ENCODE results near the gene SMIM23.
"Not testable (repeated sequence)": the region's sequence is repeated elsewhere in the genome, so short reads cannot be mapped to it uniquely, and the experiment has no call there.

SMIM23 gene

DNA sequence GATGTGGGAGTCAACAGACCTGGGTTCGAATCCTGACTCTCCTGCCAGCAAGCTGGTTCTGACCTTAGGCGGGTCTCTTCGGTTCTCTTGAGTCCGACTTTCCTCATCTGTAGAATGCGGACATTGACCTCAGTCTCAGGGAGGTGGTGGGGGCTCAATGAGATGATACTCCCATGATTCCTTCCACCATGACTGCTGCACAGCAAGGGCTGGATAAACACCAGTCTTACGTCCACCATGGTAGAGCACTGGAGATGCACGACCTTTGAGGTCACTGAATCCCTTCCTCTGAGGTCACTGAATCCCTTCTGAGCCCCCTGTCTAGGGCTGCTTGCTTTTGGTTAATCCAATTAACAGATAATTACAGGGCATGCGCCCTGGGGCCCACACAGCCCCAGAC is 12.5 kb upstream of the SMIM23 start:
- no peak for DNase-seq (ENCODE audit: low read depth in 2 of 2, low spot score in 1 of 2)

GRCh38 chr5:171774418-171774817 is 11.2 kb upstream of the SMIM23 start:
- DNase-seq (ENCODE audit: low read depth in 2 of 2, low spot score in 1 of 2) = no peak

DNA sequence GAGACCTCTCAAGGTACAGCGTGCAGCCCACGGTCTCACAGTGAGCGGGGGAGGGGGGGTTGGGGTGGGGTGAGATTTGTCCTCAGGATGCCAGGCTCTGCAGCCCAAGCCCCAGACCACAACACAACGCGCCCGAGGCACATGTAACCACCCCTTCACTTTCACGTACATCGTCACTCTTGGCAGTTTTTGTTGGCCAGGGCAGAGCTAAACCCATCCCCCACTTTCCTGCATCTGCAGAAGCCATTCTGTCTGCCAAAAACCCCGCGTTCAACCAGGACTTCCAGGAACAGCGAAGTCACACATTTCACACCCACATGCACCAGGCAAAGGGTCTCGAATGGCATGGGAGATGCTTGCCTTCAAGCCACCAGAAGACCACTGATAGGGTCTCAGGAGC is 9.4 kb upstream of the SMIM23 start:
- no peak for DNase-seq (ENCODE audit: low read depth in 2 of 2, low spot score in 1 of 2)

DNA sequence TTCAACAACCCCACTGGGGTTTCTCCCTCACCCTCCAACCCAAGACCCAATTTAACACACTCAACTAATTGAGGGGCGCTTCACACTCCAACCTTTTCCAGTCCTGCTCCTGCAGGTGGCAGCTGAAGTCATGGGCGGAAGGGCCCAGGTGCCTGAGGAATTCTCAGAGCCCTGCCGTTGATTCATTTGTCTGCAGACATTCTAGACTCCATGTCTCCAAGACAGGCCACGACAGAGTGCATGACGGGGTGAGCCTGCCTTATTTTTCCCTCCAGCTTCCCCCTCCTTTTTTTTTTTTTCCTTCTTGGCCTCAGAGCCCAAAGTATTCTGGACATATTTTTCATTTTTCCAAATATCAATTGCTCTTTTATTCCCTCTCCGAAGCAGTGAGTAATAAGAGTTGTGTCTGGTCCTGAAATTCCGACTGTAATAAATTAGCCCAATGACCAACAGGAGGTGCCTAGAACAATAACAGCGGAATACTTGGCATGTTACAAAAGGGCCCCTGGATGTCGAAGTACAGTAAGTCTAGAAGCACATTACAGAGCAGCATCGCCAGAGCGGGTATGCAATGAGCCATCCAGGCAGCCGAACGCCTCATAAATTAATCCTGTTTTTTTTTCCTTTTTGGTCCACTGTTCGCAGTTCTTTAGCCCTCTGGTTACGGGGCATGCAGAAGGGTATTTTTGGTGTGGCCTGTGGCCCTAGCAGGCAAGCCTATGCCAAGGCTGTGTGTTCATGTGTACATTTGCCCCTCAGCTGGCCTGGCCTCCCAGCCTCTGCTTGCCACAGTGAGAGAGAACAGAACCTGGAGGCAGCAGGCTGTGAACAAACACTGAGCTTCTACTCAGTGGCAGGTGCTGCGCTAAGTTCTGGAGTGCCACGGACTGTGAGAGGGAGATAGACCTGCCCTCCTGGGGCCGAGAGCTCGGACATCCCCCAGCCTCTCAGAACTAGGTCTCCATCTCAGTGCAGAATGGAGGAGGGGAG is 8.6 kb upstream of the SMIM23 start:
- no peak for DNase-seq (ENCODE audit: low read depth in 2 of 2, low spot score in 1 of 2)

- not testable (repeated sequence) for DNase-seq (ENCODE audit: low read depth in 2 of 2, low spot score in 1 of 2)
Measured at GRCh38 chr5:171781744-171782143, 3.9 kb upstream of the SMIM23 start.

DNA sequence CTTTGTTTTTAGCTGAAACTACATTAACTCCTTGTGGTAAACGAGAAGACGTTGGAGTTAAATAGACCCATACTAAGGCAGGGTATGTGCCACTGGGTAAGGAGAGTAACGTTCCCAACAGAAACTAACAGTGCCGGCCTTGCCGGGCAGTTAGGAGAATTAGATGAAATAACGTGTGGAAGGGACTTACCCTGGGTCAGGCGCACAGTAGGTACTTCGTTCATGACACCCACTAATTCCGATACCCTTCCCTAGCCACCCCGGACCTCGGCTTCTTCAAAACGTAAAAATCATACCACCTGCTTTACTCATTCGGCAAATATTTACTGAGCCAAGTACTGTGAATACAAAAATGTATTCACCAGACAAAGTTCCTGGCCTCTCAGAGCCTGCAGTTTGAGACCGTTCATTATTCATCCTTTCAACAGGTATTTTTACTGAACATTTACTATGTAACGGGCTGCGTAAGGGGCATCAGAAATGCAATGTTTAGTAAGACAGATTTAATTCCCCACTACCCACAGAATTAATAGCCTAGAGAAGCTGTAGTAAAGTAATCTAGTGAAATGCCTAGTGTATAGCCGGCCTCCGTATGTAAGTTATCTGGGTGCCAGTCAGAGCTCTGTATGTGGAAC is 3.2 kb upstream of the SMIM23 start:
- DNase-seq (ENCODE audit: low read depth in 2 of 2, low spot score in 1 of 2) = no peak

DNA sequence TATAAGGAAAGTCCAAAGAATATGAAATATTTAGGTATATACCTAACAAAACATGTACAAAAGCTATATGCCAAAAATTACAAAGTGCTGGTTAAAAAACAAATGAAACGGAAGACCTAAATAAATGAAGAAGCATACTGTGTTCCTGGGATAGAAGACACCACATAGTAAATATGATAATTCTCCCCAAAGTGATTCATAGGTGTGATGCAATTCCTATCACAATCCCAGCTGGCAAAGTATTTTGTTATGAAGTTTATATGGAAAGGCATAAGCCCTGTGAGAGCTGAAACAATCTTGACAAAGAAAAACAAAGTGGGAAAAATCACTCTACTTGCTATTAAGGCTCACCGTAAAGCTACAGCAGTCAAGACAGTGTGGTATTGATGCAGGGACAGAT is 2.6 kb upstream of the SMIM23 start:
- DNase-seq (ENCODE audit: low read depth in 2 of 2, low spot score in 1 of 2) = no peak

GRCh38 chr5:171789353-171789752 is 3.7 kb downstream of the SMIM23 start:
- no peak for DNase-seq (ENCODE audit: low read depth in 2 of 2, low spot score in 1 of 2)

- DNase-seq (ENCODE audit: low read depth in 2 of 2, low spot score in 1 of 2) = no peak
Measured at GRCh38 chr5:171790408-171790807, 4.8 kb downstream of the SMIM23 start.

GRCh38 chr5:171794470-171794960 is 8.9 kb downstream of the SMIM23 start:
- no peak for DNase-seq (ENCODE audit: low read depth in 2 of 2, low spot score in 1 of 2)

GRCh38 chr5:171795381-171795780 is 9.8 kb downstream of the SMIM23 start:
- no peak for DNase-seq (ENCODE audit: low read depth in 2 of 2, low spot score in 1 of 2)

DNA sequence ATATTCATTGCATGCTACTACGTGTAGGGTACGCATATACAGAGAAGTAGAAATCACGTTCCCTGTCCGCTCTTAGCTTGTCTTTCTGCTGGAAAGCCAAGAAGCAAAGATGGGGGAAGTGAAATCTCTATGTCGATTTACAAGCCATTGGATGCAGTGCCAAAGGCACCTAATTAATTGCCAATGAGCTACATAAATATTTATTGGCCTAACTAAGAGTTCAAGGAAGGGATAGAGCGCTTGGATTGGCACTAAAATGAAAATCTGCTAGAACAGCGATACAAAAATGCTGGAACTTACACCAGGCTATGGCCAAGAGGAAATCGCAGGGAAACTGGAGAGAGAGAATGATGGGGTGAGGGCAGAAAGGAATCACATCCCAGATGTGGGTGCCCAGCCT is 10.8 kb downstream of the SMIM23 start:
- DNase-seq (ENCODE audit: low read depth in 2 of 2, low spot score in 1 of 2) = no peak

- no peak for DNase-seq (ENCODE audit: low read depth in 2 of 2, low spot score in 1 of 2)
Measured at GRCh38 chr5:171797543-171797942, 11.9 kb downstream of the SMIM23 start.

DNA sequence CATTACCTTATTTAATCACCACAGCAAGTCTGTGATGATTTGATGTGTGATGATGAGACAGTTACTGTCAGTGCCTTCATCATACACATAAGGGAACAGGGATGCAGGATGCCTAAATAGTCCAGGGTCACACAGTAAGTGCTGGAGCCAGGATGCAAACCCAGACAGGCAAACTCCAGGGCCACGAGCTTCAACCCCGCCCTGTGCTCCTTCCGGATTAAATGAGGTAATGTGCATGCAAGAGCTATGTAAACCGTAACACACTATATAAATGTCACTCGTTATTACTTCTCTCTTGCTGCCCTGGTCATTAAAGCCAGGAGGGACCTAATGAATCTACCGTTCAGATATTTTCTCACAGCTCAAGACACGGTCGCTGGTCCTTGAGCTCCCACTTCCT is 12.8 kb downstream of the SMIM23 start:
- no peak for DNase-seq (ENCODE audit: low read depth in 2 of 2, low spot score in 1 of 2)

DNA sequence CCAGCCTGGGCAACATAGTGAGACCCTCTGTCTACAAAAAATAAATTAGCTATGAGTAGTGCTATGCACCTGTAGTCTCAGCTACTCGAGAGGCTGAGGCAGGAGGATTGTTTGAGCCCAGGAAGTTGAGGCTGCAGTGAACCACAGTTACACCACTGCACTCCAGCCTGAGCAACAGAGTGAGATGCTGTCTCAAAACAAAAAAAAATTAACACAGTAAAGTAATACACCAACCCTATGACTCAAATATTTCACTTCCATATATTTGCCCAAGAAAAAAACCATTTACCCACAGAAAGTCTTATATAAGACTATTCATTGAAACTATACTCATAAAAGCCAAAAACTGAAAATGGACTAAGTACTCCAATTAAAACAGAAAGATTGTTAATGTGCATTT is 16.2 kb downstream of the SMIM23 start:
- no peak for DNase-seq (ENCODE audit: low read depth in 2 of 2, low spot score in 1 of 2)

- no peak for DNase-seq (ENCODE audit: low read depth in 2 of 2, low spot score in 1 of 2)
Measured at GRCh38 chr5:171805746-171806145, 20.1 kb downstream of the SMIM23 start.

GRCh38 chr5:171806976-171807747 is 21.5 kb downstream of the SMIM23 start:
- DNase-seq (ENCODE audit: low read depth in 2 of 2, low spot score in 1 of 2) = no peak

DNA sequence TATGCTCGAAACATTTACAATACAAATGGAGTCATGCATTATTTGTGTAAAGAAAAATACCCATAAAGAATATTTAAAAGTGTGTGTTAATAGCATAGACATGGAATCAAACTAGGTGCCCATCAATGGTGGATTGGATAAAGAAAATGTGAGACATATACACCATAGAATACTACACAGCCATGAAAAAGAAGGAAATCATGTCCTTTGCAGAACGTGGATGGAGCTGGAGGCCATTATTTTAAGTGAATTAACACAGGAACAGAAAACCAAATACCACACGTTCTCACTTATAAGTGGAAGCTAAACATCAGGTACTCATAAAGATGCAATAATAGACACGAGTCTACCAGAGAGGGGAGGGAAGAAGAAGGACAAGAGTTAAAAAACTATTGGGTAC is 22.8 kb downstream of the SMIM23 start:
- DNase-seq (ENCODE audit: low read depth in 2 of 2, low spot score in 1 of 2) = no peak

GRCh38 chr5:171808951-171809350 is 23.3 kb downstream of the SMIM23 start:
- DNase-seq (ENCODE audit: low read depth in 2 of 2, low spot score in 1 of 2) = no peak

DNA sequence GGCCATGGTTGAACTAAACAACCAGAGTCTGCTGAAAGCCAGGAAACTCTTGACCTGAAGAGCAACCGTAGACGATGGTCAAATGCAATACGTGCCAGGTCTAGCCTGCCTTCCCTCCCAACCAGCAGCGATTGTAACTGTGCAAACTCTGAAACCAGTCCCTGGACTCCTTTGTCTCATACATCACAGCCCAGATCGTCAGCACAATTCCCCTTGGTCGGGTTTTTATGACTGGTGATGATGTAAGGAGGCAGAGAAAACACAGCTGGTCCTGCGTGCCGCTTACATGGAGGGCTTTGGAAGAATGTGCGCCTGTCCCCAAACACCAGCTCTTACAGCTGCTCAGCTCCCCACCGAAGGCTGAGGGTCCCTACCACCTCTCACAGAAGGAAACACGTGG is 24.6 kb downstream of the SMIM23 start:
- DNase-seq (ENCODE audit: low read depth in 2 of 2, low spot score in 1 of 2) = no peak

- no peak for DNase-seq (ENCODE audit: low read depth in 2 of 2, low spot score in 1 of 2)
Measured at GRCh38 chr5:171813270-171813669, 27.7 kb downstream of the SMIM23 start.
